Epithelial cell of prostate (primary cell): ENCODE measurements around the gene RAB8B.
"Not testable (repeated sequence)": the region's sequence is repeated elsewhere in the genome, so short reads cannot be mapped to it uniquely, and the experiment has no call there.

ENCODE experiments used
- DNase-seq: peaks from one replicate; pipeline ENCODE4 v3.0.0-alpha.2; 2011; ENCODE audit warnings: low read depth, low spot score
- H3K27ac ChIP-seq: fragments of 450-650 bp; 2 replicates; pipeline ENCODE4 v1.5.1; 2017; ENCODE audit warnings: mild to moderate bottlenecking

The RAB8B gene

DNA sequence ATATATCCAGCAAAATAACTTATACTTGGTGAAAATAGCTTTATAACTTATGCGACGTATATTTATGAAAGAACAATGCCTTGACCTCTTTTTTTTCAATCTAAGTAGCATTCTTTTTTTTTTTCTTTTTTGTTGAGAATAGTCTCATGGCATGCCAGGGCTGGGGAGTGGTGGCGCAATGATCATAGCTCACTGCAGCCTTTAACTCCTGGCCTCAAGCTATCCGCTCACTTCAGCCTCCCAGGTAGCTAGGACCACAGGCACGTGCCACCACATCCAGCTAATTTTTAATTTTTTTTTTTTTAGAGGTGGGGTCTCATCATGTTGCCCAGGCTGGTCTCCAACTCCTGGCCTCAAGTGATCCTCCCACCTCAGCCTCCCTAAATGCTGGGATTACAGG lies 43.5 kb downstream of the RAB8B start:
- no peak overlapping the region for H3K27ac ChIP-seq
- DNase-seq: no peak

DNA sequence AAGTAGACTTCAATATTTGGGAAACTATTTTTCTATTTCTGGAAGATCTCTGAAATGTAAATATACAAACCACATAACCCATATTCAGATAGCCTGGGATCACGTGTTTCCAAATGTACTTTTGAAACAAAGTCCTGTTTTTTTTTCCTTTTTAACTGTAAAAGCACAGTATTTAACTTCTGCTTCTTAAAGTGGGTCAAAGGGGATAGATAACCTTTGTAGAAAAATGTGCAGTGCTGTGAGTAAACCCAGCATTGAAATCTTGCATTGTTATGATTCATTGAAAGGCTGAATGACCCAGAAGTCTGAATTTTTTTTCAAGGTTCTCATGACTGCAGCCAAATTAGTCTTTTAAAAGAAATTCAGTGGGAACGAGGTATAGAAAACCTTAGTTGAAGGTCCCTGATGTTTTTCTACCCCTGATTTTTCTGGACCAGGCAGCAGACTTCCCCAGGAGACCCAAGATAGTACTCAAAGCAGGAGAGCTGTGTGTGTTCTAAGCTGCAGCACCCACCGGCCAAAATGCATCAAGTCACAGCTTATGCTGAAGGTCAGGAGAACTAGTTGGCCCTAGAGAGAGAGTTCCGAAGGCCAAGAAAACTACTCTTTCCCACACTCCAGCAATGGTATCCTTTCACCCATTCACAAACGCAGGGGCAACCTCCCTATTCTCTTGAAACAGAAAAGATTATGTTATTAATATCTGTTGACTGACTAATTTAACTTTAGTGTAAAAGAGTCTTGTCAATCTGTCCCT lies 44.4 kb downstream of the RAB8B start:
- DNase-seq: no peak
- no peak overlapping the region for H3K27ac ChIP-seq

DNA sequence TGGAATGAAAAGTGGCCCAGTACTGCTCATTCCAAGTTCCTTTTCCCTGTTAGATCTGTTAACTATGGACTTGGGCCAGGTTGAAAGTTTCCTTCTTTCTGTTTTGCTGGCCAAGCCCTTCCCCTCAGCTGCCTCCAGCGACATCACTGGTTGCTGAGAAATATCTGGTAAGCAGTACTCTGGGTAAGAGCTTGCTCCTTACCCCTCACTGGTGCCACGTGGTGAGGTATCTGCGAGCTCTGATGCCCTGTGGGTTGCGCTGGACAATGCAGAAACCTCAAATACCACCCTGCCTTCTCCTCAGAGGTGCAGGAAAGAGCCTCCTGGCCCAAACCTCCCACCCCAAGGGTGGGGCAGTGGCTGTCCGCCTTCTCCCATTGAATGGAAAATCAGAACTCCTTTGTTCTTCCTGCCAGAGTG lies 45.1 kb downstream of the RAB8B start:
- no peak for DNase-seq
- no peak overlapping the region for H3K27ac ChIP-seq

DNA sequence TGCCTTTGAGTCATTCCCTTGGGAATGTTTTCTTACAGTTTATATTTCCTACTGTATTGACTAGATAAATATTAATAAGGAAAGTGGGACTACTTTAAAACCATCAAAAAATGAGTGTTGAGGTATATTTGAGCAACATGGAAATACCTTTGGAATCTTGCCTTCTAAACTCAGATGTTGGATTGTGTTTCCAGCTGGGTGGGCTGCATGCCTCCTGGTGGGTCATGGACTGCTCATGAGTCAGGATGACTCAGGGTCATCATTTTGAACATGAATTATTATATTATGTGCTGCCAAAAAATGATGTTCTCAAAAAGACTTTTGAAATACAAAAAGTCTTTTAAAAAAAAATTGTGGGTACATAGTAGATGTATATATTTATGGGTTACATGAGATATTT lies 46.9 kb downstream of the RAB8B start:
- no peak overlapping the region for H3K27ac ChIP-seq
- no peak for DNase-seq

DNA sequence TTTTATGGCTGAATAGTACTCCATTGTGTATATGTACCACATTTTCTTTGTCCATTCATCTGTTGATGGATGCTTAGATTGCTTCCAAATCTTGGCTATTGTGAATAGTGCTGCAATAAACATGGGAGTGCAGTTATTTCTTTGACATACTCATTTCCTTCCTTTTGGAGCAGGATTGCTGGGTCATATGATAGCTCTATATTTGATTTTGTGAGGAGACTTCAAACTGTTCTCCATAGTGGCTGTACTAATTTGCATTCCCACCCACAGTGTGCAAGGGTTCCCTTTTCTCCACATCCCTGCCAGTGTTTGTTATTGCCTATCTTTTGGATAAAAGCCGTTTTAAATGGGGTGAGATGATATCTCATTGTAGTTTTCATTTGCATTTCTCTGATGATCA lies 47.7 kb downstream of the RAB8B start:
- H3K27ac ChIP-seq, DNase-seq: not testable (repeated sequence)

DNA sequence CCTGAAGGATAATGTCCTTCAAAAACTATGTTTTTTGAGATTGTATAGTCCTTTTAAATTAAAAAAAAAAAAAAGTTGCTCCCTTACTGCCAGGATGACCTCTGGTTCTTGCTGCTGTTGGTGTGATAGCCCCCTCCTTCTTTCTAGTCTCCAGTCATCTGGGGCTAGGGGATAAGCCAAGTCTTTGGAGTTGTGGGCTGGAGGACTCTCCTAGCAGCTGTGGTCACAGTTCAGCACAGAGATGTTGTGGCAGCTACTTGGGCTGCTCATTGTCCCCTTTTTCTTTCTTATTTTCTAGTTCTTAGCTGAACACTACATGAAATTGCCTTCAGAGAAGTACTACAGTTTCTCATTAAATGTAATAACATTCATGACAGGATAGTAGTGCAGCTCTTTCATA lies 48.8 kb downstream of the RAB8B start:
- H3K27ac ChIP-seq: peak overlapping the region; percentile 33
- no peak for DNase-seq

DNA sequence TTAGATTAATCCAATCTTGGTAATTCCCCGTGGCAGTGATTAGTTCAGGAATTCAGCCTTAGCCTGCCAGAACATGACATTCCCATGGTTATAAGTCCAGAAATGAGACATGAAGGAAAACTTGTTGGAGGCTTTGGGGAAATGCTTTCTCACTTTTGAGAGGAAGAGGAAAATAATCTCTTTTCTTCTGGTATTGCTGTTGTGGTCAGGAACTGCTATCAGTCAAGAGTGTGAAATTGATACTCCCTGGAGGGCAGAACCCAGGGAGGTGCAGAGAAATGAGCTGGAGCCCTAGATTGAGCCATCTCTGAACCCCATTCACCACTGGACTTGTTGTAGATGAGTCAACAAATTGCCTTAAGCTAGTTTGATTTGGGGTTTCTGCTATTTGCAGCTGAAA lies 49.4 kb downstream of the RAB8B start:
- DNase-seq: peak; percentile 48
- peak overlapping the region; percentile 33 for H3K27ac ChIP-seq

DNA sequence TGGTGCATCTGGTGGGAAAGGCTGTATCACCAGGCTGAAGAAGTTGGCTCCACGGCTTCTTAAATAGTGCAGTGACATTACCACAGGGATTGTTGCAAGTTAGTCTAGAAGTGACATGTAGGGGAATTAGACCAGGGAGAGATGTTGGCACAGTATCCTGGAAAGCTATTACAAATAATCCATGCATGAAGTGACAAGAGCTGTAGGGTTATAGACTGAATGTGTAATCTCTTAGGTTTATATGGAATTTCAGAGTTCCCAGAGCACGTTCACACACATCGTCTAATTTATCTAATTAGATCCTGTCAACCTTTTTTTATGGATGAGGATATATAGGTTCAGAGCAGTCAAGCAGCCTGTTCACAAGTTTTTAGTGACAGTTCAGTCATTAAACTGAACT lies 50.7 kb downstream of the RAB8B start:
- no peak overlapping the region for H3K27ac ChIP-seq
- no peak for DNase-seq

DNA sequence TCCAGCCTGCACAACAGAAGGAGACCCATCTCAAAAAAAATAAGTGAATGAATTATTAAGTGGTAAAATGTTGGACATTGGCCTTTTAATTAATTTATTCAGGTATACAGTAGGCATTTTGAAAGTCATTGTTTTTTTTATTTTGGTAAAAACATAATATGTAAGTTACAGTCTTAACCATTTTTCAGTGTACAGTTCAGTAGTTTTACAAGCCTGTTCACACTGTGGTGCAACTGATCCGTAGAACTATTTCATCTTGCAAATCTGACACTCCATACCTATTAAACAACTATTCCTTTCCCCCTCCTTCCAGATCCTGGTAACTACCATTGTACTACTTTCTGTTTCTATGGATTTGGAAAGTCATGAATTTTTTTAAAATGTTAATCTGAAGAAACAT lies 51.9 kb downstream of the RAB8B start:
- DNase-seq: no peak

DNA sequence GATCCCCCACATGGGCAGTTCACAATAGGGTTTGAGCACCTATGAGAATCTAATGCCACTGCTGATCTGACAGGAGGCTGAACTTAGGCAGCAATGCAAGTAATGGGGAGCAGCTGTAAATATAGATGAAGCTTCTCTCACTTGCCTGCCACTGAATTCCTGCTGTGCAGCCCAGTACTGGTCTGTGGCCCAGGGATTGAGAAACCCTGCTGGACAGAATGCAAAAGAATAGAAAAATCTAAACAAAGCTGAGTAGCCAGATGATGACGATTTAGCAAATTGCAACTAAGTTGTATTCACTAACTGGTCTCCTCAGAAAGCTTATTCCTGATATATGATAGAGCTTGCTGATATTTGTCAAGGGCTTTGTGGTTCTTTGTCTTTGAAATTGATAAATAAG lies 53.7 kb downstream of the RAB8B start:
- no peak overlapping the region for H3K27ac ChIP-seq
- DNase-seq: no peak

More for the DNA sequence above, 51.9 kb downstream of the RAB8B start:
- no peak overlapping the region for H3K27ac ChIP-seq

DNA sequence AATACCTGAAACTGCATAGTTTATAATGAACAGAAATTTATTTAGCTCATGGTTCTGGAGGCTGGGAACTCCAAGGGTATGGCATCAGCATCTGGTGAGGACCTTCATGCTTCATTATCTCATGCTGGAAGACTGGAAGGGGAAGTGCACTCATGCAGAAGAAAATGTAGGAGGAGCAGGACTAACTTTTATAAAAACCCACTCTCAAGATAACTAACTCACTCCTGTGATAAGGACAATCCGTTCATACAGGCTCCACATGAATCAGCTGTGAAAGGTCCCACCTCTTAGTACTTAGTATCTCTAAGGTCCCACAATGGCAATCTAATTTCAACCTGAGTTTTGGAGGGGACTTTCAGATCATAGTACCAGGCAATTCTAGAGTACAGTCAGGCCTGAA lies 54.4 kb downstream of the RAB8B start:
- no peak overlapping the region for H3K27ac ChIP-seq

DNA sequence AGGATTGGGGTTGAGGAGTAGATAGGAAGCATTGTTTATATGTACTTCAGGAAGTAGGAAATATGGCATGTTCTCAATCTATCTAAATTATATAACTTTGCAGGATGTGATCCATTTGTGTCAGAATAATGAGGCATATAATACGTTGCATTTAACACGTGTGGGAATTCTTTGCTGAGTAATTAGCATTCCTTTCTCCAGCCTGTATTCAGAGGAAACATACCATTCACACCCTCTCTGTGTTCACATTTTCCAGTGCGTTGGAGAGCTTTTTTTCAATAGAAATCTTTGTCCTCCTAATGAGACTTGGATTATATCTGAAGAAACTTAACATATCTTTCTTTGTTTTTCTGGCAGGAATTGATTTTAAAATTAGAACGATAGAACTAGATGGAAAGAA lies 55.0 kb downstream of the RAB8B start:
- no peak overlapping the region for H3K27ac ChIP-seq
- no peak for DNase-seq

More for the DNA sequence above, 54.4 kb downstream of the RAB8B start:
- no peak for DNase-seq

DNA sequence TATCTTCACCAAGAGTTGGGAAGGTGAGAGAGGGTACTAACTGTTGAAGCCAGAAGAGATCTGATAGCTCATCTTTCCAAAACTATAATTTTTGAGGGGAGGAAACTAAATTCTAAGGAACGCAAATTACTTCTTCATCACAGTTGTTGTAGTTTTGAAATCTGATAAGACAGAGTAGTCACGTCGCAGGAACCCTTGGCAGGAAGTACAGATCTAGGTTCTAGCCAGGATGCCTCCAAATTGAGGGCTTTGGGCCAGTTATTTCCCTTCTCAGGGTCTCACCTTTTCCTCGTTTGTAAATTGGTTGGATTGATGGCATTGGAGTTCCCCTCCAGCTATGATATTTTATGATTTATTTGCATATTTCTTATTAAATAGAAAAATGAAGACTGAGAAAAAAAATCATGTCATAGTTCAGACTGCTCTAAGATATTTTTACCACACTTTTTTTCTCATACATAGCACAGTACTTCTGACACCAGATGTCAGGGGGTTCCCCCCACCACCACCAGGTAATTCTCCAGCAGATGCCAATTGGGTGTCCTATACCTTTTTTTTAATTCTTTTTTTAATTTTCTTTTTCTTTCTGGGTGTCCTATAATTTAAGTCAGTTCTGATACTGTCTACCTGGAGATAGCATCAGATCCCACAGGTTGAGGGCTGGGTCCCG lies 55.7 kb downstream of the RAB8B start:
- DNase-seq: no peak
- H3K27ac ChIP-seq: no peak overlapping the region

DNA sequence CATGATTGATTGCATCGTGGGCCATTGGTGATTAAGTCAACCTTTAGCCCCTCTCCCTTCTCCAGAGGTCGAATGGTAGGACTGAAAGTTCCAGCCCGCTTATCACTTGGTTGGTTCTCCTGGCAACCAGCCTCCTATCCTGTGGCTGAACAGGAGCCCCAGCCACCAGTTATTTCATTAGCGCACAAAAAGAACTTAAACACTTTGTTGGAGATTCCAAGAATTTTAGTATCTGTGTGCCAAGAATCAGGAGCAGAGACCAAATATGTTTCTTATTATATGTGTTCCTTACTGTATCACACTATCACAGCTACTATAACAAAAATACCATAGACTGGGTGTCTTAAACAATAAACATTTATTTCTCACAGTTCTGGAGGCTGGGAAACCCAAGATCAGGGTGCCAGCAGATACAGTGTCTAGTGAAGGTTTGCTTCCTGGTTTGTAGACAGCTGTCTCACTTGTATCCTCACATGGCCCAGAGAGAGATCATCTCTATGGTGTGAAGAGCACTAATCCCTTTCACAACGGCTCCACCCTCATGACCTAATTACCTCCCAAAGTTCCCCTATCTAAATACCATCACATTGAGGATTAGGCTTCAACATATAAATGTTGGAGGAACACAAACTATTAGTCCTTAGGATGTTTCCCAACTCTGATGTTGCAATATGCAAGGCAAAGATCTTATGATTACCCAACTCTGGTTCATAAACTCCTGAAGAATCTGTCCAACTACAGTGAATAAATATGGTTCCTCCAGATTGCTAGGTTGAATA lies 57.5 kb downstream of the RAB8B start:
- H3K27ac ChIP-seq: peak overlapping the region; percentile 46
- DNase-seq: peak; percentile 70

DNA sequence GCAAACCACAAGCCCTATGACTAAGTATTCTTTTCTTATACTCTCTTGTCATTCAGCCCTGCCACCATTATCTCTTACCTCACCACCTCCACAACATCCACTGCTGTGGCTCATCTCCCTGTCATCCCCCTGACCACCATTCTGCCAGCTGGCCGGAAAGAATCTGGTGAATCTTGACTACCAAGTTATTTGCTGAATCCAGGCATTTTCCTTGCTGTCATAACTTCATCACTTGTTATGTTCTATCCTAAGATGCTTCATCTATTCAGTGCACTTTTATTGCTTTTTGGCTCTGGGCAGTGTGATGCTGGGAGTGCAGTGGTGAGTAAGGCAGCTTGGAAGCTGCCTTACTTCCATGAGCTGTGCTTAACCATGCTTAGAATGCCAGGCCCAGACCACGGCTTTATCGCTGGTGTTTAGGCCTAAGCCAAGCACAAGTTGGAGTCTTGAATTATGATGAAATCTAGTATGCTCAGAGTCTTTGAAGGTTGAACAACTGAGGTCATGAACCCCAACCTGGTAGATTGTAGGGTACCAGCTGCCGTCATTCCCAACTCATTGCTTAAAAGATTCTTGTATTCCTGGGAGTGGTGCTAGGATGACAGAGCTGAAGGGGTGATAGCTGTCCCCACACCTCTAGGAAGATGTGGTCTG lies 61.0 kb downstream of the RAB8B start:
- H3K27ac ChIP-seq: peak overlapping the region; percentile 67
- DNase-seq: peak; percentile 93

DNA sequence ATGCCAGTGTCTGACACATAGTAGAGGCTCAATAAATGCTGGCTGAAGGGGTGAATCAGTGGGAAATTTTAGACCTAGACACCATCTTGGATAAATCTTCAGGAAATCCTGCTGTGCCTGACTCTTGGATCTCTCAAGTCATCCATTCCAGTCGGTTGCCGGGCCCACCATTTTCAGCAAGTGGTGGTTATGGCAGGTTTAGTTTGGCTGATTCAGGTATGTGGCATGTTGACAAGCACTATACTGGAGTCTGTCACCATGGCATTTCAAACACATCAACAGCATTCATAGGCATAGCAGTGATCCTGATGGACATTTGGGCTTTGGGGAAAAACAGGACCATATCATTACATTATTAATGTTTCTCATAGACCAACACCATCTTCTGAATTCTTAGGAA lies 62.3 kb downstream of the RAB8B start:
- no peak for DNase-seq

DNA sequence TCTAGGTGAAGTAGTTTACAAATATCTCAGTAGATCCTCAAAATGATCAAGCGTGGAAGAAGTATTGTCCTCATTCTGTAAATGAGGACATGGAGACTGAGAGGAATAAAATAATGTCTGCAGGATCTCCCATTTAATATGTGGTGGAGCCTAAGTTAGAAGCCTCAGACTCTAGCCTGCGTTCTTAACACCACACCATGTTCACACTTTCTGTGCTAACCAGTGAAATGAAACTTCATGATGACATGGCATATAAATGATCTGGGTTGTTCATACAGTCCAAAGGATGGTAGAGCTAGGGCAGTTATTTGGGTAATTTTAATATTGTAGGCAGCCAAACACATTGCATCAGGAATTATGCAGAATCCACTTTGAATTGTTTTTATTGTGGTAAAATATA lies 62.9 kb downstream of the RAB8B start:
- no peak overlapping the region for H3K27ac ChIP-seq
- DNase-seq: no peak

More for the DNA sequence above, 62.3 kb downstream of the RAB8B start:
- no peak overlapping the region for H3K27ac ChIP-seq

DNA sequence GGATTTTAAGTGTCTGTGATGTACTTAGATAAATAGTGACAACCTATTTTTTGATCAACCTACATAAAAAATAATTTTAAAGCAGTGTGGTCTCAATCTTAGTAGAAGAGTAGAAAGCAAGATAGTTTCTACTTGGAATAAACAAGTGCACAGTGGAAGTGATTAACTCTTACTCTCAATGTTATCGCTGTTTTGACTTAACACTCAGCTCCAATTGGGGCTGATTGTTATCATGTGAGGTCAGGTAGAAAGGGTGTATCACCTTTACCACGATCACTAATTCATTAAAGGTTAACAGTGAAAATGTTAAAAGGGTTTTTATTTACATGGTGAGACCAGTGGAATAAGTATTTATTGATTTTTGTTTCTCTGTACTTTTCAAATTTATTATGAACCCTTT lies 65.6 kb downstream of the RAB8B start:
- no peak overlapping the region for H3K27ac ChIP-seq
- no peak for DNase-seq

DNA sequence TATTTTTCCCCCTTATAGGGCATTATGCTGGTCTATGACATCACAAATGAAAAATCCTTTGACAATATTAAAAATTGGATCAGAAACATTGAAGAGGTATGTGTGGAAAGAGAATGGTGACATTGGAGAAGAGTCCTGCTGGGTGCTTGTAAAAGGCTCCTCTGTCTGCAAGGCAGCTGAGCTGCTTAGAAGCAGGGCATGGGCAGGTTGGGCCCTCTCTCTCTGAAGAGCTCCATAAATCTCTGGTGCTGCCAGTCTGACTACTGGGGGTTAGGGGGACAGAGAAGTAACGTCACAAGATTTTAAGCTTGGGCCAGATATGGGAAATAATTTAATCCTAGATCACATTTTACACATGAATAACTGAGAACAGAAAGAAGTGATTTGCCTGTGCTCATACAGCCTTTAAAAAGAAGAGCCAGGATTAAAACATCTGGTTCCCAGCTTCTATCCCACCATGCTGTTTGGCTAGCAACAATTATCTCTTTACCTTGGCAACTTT lies 66.1 kb downstream of the RAB8B start:
- H3K27ac ChIP-seq: no peak overlapping the region
- no peak for DNase-seq

DNA sequence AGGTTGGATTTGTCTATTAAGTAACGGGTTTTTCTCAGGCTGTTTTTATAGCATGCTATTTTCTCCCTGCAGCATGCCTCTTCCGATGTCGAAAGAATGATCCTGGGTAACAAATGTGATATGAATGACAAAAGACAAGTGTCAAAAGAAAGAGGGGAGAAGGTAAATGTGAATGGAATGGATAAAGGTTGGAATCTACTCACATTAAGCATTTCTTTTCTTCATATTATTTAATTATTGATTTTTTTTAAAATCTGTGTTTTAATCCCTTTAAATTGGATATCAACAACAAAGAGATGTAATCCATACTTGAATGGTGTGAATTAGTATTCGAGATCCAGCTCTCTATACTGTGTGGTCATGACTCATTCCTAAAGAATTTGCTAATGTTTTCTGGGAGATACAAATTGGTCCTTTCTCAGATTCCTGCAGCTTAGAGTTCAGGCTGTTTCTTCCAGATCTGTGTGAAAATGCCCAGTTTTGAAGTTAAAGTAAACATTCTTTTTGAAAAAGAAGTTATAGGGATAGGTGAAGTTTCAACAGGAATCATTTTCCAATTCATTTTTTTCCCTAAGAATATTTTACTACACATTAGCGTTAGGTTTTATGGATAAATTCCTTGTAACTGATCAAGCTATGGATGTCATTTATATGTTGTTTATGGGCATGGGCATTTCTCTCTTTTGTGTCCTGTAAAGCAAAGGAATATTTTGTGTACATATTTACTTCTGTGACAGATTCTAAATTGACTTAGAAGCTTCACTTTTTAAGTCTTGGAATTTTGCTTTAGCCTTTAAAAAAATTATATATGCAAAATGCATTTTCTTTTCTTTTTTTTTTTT lies 67.2 kb downstream of the RAB8B start:
- H3K27ac ChIP-seq: no peak overlapping the region

More for the DNA sequence above, 67.2 kb downstream of the RAB8B start:
- no peak for DNase-seq
